VCaP (cell line): ENCODE data around the gene QRFPR.

ENCODE experiments used
- H3K27ac ChIP-seq: fragments of 450-650 bp; 2 replicates; pipeline ENCODE4 v1.5.1; 2017
- TF ChIP-seq, protein P1 (sequence below): fragments of 450-650 bp; conservative IDR thresholded peaks from 2 replicates; pipeline ENCODE4 v1.5.1; 2017; ENCODE audit warnings: mild to moderate bottlenecking, moderate library complexity

Gene QRFPR

DNA sequence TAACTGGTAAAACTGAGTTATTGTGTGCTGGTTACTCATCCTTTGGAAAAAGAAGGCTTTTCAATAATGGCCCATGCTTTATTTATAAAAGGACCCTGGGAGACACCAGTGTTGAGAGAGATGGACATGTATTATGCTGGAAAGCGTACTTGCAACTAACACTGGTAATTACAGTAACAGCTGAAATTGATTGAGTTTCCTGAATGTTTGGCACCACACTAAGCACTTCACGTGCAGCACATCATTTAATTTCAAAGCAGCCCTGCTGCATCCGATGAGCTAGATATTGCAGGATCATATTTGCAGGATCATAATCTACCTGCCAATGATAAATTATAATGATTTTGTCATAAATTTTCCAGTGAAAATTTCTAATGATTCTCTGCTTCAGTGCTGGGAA, 81.5 kb downstream of the QRFPR start:
- TF ChIP-seq, protein P1, sequence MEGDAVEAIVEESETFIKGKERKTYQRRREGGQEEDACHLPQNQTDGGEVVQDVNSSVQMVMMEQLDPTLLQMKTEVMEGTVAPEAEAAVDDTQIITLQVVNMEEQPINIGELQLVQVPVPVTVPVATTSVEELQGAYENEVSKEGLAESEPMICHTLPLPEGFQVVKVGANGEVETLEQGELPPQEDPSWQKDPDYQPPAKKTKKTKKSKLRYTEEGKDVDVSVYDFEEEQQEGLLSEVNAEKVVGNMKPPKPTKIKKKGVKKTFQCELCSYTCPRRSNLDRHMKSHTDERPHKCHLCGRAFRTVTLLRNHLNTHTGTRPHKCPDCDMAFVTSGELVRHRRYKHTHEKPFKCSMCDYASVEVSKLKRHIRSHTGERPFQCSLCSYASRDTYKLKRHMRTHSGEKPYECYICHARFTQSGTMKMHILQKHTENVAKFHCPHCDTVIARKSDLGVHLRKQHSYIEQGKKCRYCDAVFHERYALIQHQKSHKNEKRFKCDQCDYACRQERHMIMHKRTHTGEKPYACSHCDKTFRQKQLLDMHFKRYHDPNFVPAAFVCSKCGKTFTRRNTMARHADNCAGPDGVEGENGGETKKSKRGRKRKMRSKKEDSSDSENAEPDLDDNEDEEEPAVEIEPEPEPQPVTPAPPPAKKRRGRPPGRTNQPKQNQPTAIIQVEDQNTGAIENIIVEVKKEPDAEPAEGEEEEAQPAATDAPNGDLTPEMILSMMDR = no peak
- no peak overlapping the region for H3K27ac ChIP-seq

DNA sequence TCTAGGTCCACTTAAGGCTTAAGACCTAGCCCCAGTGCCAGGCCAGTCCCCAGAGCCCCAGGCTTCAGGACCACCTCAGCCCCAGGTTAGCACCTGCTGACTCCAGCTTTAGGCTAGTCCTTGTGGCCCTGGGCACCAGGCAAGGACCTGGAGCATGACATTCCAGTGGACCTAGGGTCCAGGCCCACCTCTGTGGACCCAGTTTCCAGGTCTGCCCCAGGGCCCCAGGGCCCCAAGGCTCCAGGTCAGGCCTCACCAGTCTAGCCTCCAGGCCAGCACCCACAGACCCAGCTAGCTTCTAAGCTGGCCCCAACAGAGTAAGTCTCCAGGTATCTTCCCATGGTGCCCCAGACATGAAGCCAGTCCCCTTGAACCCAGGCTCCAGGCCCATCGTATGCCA, 97.5 kb downstream of the QRFPR start:
- H3K27ac ChIP-seq = no peak overlapping the region
- TF ChIP-seq, protein P1 = no peak

DNA sequence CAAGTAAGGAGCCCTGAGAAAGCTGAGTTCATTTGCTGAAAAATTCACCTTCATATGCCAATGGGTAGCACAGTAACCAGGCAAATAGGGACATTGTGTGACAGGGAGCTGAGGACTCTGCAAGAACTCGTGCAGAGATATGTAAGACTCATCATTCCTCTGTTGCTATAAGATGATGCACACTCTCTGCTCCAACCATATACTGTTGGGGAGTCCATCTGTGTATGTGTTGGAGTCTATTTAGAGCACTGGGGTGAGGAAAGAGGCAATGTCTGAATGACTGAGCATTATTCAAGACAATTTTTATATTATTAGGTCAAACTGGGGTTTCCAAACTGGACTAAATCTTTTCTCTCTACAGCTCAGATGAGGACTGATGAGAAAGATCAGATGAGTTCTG, 100.4 kb downstream of the QRFPR start:
- H3K27ac ChIP-seq = no peak overlapping the region
- TF ChIP-seq, protein P1 = no peak

DNA sequence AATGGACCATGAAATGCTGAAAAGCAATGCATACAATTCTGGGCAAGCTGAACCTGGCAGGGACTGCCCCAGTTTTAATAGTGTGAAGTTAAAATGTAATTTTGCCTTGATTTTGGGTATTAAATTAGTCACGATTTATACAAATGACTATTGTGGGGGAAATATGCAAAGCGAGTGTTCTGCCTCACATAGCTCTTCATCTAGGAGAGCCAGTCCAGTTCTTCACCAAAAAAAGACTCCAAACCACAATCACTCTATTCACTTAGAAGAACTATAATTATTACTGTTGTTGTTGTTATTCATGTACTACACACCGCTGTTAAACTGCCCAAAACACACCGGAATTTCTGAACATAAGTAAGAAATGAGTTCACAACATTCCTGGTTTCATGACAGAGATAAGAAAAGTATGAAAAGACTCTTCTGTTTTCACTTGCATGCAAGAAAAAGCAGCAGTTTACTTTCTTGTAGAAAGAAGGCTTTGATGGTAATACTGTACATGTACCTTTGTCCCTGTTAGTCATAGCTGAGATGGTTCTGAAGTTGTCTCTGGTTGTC, 101.9 kb downstream of the QRFPR start:
- TF ChIP-seq, protein P1 = no peak
- no peak overlapping the region for H3K27ac ChIP-seq
